NCI-H1092 treated with DMSO at 0.1 percent for 48 hours (cell line): Measurements from ENCODE around the gene E2F1.

ENCODE experiments used
- DNase-seq: peaks from one replicate; lab custom pipeline; 2025; lab: John Stamatoyannopoulos, UW

Gene E2F1

DNA sequence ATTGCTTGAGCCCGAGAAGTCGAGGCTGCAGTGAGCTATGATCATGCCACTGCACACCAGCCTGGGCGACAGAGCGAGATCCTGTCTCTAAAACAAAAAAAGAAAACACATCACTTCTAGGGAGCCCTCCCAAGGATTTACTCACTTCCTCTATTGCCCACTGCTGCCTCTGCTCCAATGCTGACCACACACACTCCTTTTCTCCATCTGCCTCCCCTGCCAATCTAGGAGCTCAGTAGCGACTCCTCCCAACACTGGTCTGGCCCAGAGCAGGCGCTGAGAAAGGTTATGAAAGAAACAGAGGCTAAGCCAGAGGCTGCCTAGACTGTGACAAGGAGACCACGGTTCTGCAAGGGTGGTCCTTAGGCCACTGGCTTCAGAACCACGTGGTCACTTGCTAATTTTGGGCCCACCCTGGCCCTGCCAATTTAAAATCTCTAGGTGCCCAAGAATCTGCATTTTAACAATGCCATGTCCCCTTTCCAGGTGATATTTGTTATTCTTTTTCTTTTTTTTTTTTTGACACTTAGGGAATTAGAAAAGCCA is 1.3 kb upstream of the E2F1 start:
- DNase-seq: no peak

GRCh38 chr20:33686984-33687366 is 790 bp upstream of the E2F1 start:
- DNase-seq: no peak

DNA sequence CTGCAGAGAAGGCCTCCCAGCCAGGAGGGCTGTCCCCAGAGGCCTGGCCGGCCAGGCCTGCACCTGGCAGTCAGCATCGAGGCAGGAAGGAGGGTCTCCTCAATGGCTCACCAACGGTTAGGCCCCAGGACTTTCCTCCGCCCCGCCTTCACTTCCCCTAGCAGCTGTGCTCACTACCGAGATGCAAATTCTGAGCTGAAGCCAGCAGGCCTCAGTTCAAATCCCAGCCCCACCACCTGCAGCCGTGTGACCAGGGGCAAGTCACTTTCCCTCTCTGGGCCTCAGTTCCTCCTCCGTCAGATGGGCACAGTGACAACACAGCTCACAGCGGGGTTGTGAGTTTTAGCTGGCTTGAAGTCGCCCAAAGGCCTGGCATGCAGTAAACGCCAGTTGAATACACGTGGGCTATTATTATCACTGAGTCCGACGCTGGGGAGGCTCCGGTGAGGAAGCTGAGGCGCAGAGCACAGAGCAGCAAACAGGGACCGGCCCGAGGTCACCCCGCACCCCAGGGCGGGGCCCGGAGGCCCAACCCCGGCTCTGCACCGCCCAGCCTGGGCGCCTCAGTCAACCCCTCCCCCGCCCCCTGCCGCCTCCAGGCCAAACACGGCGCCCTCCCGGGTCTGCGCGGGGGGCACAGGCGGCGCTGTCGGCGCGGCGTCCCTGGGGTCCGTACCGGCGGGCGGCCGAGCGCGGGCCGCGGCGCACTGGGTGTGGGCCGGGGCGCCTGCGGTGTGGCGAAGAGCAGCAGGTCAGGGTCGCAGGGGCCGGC is 671 bp downstream of the E2F1 start:
- DNase-seq: no peak

DNA sequence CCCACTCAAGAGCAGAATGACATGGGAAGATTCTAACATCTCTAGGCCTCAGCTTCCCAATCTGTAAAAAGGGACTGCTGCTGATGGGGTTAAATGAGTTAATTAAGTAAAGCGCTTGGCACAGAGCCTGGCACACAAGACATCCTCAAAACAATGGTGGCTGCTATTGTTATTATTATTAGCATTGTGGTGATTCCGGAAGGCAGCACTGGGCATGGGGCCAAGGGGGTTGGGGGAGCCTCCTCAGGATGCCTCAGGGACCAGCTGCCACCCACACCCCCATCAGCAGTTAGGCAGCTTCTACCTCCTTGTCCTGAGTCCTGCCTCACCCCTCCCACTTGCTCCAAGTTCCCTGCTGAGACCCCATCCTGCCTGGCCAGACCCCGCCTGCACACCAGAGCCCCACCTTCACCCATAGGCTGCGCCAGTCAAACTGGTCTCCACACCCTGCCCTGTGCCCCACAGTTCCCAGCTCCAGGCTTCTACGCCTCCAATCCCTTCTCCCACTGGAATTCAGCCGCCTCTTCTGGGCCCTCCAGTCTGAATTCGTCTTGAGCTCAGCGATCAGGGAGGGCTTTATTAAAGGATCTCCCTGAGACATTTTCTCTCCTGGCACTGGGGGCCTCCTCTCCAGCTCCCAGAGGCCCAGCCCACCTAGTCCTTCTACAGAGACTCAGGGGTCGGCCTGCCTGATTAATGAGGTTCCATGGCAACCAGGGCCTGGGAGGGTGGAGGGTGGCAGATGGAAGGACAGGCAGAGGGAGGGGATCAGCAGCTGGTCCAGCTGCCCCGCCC is 1.5 kb downstream of the E2F1 start:
- DNase-seq: peak; percentile 62

GRCh38 chr20:33681728-33682353 is 4.3 kb downstream of the E2F1 start:
- DNase-seq: no peak

- DNase-seq: no peak
Observed at GRCh38 chr20:33681288-33681687, 4.9 kb downstream of the E2F1 start.

- DNase-seq: no peak
Observed at GRCh38 chr20:33680686-33681085, 5.5 kb downstream of the E2F1 start.

DNA sequence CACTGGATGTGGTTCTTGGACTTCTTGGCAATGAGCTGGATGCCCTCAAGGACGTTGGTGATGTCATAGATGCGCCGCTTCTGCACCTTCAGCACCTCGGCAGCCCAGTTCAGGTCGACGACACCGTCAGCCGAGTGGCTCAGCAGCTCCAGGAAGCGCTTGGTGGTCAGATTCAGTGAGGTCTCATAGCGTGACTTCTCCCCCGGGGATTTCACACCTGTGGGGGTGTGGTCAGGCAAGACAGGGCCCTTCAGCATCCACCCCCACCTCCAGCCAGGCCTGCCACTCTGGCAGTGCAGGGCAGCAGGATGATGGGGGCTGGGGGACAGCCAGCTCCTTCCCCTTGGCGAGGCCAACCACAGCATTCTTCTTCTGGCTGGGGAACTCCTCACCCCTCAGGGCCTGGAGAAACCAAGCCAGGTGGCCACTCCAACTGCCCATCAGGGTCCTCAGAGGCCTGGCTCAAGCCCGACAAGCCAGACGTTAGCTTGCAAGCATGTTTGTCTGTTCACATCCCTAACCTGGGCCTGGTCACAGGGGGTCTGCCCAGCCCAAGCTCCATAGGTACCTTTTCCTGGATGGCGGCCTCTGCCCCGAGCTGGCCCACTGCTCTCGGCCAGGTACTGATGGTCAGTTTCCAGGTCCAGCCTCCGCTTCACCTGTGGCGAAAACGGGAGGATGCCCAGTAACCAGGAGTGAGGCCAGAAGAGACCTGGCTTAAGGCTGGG is 6.3 kb downstream of the E2F1 start:
- DNase-seq: no peak

- no peak for DNase-seq
Observed at GRCh38 chr20:33677991-33678702, 8.0 kb downstream of the E2F1 start.

DNA sequence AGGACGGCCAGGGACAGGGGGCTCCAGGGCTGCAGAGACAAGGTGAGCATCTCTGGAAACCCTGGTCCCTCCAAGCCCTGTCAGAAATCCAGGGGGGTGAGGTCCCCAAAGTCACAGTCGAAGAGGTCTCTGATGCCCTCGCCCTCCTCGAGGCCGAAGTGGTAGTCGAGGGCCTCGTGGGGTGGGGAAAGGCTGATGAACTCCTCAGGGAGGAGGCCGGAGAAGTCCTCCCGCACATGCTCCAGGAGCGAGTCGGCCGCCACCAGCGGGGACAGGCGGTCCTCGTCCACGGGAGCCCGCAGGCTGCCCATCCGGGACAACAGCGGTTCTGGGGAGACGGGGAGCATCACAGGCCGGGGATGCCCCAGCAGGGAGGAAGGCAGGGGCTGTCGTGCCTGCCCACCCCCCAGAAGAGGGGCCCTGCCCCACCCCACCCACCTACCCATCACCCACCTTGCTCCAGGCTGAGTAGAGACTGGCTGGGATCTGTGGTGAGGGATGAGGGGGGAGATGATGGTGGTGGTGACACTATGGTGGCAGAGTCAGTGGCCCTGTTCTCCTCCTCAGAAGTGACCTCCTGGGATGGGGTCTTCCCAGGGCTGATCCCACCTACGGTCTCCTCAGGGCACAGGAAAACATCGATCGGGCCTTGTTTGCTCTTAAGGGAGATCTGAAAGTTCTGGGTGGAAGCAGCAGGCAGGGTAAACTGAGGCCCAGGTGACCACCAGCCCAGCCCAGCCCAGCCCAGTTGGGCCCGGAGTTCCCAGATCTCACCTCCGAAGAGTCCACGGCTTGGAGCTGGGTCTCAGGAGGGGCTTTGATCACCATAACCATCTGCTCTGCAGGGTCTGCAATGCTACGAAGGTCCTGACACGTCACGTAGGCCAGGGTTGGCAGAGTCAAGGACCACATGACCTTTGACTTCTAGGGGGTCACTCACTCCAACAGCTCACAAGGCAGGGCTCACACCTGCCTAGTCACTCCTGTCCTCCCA is 9.2 kb downstream of the E2F1 start:
- no peak for DNase-seq

DNA sequence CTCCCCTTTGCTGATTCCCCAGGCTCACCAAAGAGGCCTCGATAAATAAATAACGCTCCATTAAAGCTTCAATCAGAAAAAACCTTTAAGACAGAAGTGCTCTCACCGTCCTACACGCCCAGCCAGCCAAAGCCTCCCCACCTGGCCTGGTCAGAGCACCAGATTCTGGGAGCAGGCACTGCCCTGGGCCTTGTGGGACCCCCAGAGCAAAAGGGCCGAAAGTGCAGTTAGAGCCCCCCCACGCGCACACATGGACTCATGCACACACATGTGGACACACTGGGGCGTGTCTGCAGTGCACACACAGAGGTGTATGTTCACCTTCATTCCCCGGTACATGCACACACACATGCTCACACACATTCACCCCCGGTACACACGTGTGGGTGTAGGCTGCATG is 10.1 kb downstream of the E2F1 start:
- no peak for DNase-seq

DNA sequence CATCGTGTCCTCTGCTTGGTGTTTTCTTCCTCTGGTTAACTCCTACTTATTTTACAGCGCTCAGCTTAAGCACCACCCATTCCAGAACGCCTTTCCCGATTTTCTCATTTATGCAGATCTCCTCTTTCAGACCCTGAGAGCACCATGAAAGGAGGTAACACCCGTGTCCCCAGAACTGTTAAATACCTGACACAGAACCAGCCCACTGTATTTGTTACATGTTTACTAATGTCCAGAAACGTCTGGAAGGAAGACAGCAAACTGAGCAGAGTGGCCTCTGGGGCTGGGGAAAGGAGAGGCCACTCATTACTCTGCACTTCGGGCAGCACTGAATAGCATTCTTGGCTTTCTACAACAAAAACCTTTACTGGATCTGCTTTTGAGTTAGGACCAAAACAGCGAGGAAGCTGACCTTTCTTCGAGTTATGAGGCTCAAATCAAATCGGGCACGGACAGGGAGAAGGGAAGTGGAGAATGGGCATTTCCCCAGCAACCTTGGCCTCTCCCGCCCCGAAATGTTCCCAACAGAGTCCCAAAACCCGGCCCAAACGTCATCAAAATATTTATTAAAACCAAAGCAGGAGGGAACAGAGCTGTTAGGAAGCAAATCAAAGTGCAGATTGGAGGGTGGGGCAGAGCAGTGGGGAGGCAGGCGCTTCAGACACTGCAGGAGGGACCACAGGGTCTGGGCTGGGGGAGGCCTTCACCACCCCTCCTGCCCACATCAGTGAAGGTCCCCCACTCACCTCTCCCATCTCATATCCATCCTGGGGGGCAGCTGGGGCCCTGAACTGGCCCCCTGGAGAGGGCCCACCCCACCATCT is 10.8 kb downstream of the E2F1 start:
- DNase-seq: no peak

DNA sequence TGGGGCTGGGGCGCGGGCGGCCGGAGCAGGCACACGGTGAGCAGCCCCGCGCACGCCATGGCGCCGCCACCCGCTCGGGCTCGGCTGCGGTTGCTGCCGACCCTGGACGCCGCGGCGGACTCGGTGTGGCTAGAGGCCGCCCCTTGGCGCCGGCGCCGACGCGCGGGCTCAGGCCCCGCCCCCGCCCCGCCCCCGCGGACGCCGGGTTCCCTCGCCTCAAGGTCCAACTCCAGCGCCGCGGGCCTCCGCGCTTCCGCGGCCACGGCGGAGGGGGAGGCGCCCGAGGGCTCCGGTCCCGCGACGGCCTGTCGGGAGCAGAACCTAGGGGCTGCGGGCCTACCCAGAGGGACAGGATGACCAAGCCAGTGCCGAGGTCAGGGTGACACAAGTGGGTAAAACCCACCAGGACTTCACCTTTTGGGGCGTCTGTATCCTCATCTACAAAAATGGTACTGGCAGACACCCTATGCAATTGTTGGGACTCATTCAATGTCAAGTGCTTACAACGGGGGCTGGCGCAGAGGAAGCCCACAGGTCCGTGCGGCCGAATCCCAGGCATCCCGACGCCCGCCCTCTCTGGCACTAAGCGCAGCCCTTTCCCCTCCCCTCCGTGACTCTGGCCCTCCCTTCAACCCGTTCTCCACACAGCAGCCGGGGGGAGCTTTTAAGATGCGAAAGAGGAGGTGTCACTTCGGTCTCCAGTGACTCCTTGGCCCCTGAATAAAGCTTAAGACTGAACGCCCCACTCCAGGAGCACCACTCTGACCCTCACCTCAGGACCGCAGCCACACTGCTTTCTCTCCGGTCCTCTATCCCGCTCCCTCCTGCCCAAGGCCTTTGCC is 11.7 kb downstream of the E2F1 start, which contains the start of gene NECAB3:
Gene NECAB3, minus strand, starts transcription at position 135 of the 842 bp plus-strand sequence. Its CDS starts 76 bp downstream, at position 59.
- peak; percentile 77 for DNase-seq

GRCh38 chr20:33673410-33674293 is 12.5 kb downstream of the E2F1 start:
- peak; percentile 57 for DNase-seq

DNA sequence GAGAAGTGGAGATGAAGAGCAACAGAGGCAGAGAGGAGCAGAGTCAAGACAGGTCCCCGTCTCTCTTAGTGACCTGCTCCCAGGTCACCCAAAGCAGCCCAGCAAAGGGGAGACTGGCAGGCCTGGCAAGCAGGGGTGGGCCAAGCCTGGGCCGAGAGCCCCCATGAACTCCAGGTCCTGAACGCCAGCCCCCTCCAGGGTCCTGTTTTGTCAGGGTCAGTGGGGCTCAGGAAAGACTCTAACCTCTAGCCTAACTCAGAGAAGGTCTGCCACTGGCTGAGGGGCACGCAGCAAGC is 13.1 kb downstream of the E2F1 start:
- no peak for DNase-seq

GRCh38 chr20:33672426-33673113 is 13.6 kb downstream of the E2F1 start:
- no peak for DNase-seq
